H9 (cell line): ENCODE results near the gene NMT1. TPM values are rescaled to one million over a fixed set of nuclear protein-coding genes. Genes with fewer than 3 reads are reported as not detected.
A peak's percentile ranks its signal among the peaks of the same experiment; 100 is the strongest.

Source experiments
- DNase-seq: peaks from one replicate; pipeline ENCODE4 v3.0.0-alpha.2; 2017
- H2AFZ ChIP-seq: one replicate; pipeline ENCODE4 v1.6.1; 2013; ENCODE audit warnings: mild to moderate bottlenecking, low read length, control low read depth, moderate library complexity
- H2AK5ac ChIP-seq: 2 replicates; pipeline ENCODE4 v1.6.1; 2013; ENCODE audit warnings: low read length, control low read depth, mixed read lengths; ENCODE audit not compliant: insufficient read length
- H2BK120ac ChIP-seq: one replicate; pipeline ENCODE4 v1.6.1; 2013; ENCODE audit warnings: low read depth, mild to moderate bottlenecking, low read length, control low read depth, inconsistent platforms; ENCODE audit not compliant: poor library complexity, severe bottlenecking
- H2BK12ac ChIP-seq: 2 replicates; pipeline ENCODE4 v1.6.1; 2013; ENCODE audit warnings: low read length, control low read depth, mixed read lengths, low read depth; ENCODE audit not compliant: insufficient read length
- H2BK15ac ChIP-seq: 2 replicates; pipeline ENCODE4 v1.6.1; 2013; ENCODE audit warnings: low read depth, low read length, control low read depth
- H2BK20ac ChIP-seq: one replicate; pipeline ENCODE4 v1.6.1; 2013; ENCODE audit warnings: low read depth, mild to moderate bottlenecking, low read length, control low read depth, inconsistent platforms; ENCODE audit not compliant: poor library complexity, severe bottlenecking
- H2BK5ac ChIP-seq: 2 replicates; pipeline ENCODE4 v1.6.1; 2013; ENCODE audit warnings: low read length, control low read depth, mixed read lengths; ENCODE audit not compliant: insufficient read length
- H3K14ac ChIP-seq: 2 replicates; pipeline ENCODE4 v1.6.1; 2013; ENCODE audit warnings: low read length, control low read depth; ENCODE audit not compliant: insufficient read depth
- H3K18ac ChIP-seq: 2 replicates; pipeline ENCODE4 v1.6.1; 2013; ENCODE audit warnings: low read depth, mild to moderate bottlenecking, mixed read lengths, low read length, control low read depth; ENCODE audit not compliant: insufficient read length
- H3K23ac ChIP-seq: 2 replicates; pipeline ENCODE4 v1.6.1; 2013; ENCODE audit warnings: low read length, control low read depth, mixed read lengths, low read depth; ENCODE audit not compliant: insufficient read length
- H3K23me2 ChIP-seq: 2 replicates; pipeline ENCODE4 v1.6.1; 2013; ENCODE audit warnings: low read depth, mild to moderate bottlenecking, mixed read lengths, low read length, control low read depth; ENCODE audit not compliant: insufficient read length, poor library complexity, severe bottlenecking
- H3K27ac ChIP-seq: 2 replicates; pipeline ENCODE4 v1.5.1; 2013; ENCODE audit warnings: low read length, control low read depth, mixed read lengths, low read depth; ENCODE audit not compliant: insufficient read length
- H3K27me3 ChIP-seq: 2 replicates; pipeline ENCODE4 v1.6.1; 2013; ENCODE audit warnings: low read length, control low read depth, inconsistent platforms; ENCODE audit not compliant: insufficient read depth
- H3K4ac ChIP-seq: 2 replicates; pipeline ENCODE4 v1.6.1; 2013; ENCODE audit warnings: low read depth, mild to moderate bottlenecking, control low read depth, inconsistent platforms, low read length, moderate library complexity
- H3K4me1 ChIP-seq: 2 replicates; pipeline ENCODE4 v1.6.1; 2013; ENCODE audit warnings: low read length, control low read depth, inconsistent platforms; ENCODE audit not compliant: insufficient read depth
- H3K4me2 ChIP-seq: 2 replicates; pipeline ENCODE4 v1.6.1; 2013; ENCODE audit warnings: low read length, control low read depth, mixed read lengths; ENCODE audit not compliant: insufficient read length, insufficient read depth
- H3K56ac ChIP-seq: 2 replicates; pipeline ENCODE4 v1.6.1; 2013; ENCODE audit warnings: low read depth, mild to moderate bottlenecking, mixed read lengths, low read length, control low read depth; ENCODE audit not compliant: insufficient read length
- H3K79me1 ChIP-seq: 2 replicates; pipeline ENCODE4 v1.6.1; 2013; ENCODE audit warnings: low read depth, mild to moderate bottlenecking, moderate library complexity, low read length, control low read depth, inconsistent platforms; ENCODE audit not compliant: insufficient read depth, poor library complexity, severe bottlenecking
- H3K79me2 ChIP-seq: 2 replicates; pipeline ENCODE4 v1.6.1; 2013; ENCODE audit warnings: low read length, control low read depth, inconsistent platforms; ENCODE audit not compliant: insufficient read depth
- H3K9ac ChIP-seq: 2 replicates; pipeline ENCODE4 v1.6.1; 2013; ENCODE audit warnings: low read length, control low read depth, mixed read lengths; ENCODE audit not compliant: insufficient read length; ENCODE audit errors: extremely low read depth
- H3K9me3 ChIP-seq: one replicate; pipeline ENCODE4 v1.6.1; 2013; ENCODE audit warnings: low read depth, low read length, inconsistent platforms; ENCODE audit not compliant: control insufficient read depth
- H3T11ph ChIP-seq: one replicate; pipeline ENCODE4 v1.6.1; 2013; ENCODE audit warnings: mild to moderate bottlenecking, low read length, control low read depth, inconsistent platforms
- H4K20me1 ChIP-seq: one replicate; pipeline ENCODE4 v1.6.1; 2013; ENCODE audit not compliant: control insufficient read depth, insufficient read length, insufficient read depth
- H4K5ac ChIP-seq: 2 replicates; pipeline ENCODE4 v1.6.1; 2013; ENCODE audit warnings: low read depth, mild to moderate bottlenecking, mixed read lengths, low read length, control low read depth; ENCODE audit not compliant: insufficient read length
- H4K8ac ChIP-seq: replicated peaks from 2 replicates; pipeline ENCODE4 v1.6.1; 2013; ENCODE audit warnings: low read length, control low read depth, mixed read lengths, low read depth; ENCODE audit not compliant: insufficient read length
- H4K91ac ChIP-seq: 2 replicates; pipeline ENCODE4 v1.6.1; 2013; ENCODE audit warnings: low read depth, mild to moderate bottlenecking, moderate library complexity, mixed read lengths, low read length, control low read depth; ENCODE audit not compliant: insufficient read length
- H3K27ac Mint-ChIP-seq, 3 experiments: 2 replicates in 2 of 3; 3 replicates in 1 of 3; pipeline ENCODE4 v1.8.0; 2020 to 2021; ENCODE audit warnings: mixed read lengths in 3 of 3, mild to moderate bottlenecking in 1 of 3, moderate library complexity in 1 of 3
- H3K27me3 Mint-ChIP-seq: 2 replicates; pipeline ENCODE4 v1.8.0; 2021; ENCODE audit warnings: low read depth, mild to moderate bottlenecking, moderate library complexity, mixed read lengths
- H3K36me3 Mint-ChIP-seq, 3 experiments: 2 replicates in 2 of 3; 3 replicates in 1 of 3; pipeline ENCODE4 v1.8.0; 2020 to 2021; ENCODE audit warnings: low read depth in 3 of 3, mixed read lengths in 3 of 3; ENCODE audit not compliant: insufficient read depth in 1 of 3
- H3K4me1 Mint-ChIP-seq, 2 experiments: 2 replicates each; pipeline ENCODE4 v1.8.0; 2020; ENCODE audit warnings: mixed read lengths in 2 of 2
- H3K4me3 Mint-ChIP-seq, 2 experiments: 2 replicates in 1 of 2; 3 replicates in 1 of 2; pipeline ENCODE4 v1.8.0; 2020 to 2021; ENCODE audit warnings: mild to moderate bottlenecking in 2 of 2, mixed read lengths in 2 of 2, moderate library complexity in 1 of 2
- H3K9me3 Mint-ChIP-seq, 2 experiments: 2 replicates in 1 of 2; 3 replicates in 1 of 2; pipeline ENCODE4 v1.8.0; 2020; ENCODE audit warnings: mild to moderate bottlenecking in 2 of 2, mixed read lengths in 2 of 2, moderate library complexity in 1 of 2
- CTCF ChIP-seq: fragments of 200-600 bp; sonication (generic); conservative IDR thresholded peaks from 3 replicates; pipeline ENCODE4 v1.8.0; 2021; ENCODE audit warnings: antibody characterized with exemption, mild to moderate bottlenecking
- WGBS: extraction: QIAGEN DNeasy Blood & Tissue Kit; methylation state at CpG from one replicate; pipeline ENCODE4 v1.1.7; 2013; ENCODE audit warnings: missing lambda C conversion rate, low lambda C conversion rate, mixed read lengths; ENCODE audit not compliant: insufficient read length; ENCODE audit errors: extremely low coverage; 5-methylcytosine and 5-hydroxymethylcytosine counted together
- total RNA-seq: library from RNA; stranded (reverse); gene quantifications from 2 replicates; pipeline ENCODE4 v1.2.1, GENCODE V29; 2021

NMT1 gene
- total RNA-seq, 1 experiment from 2014 or later = 150 TPM

- Mint-ChIP-seq H3K9me3 (no peaks in the 10 kb centered on the region; a peak in 1 of 5 replicates), H3K27ac (peak overlapping the region in 1 of 3 experiments; percentile 30; a peak in 1 of 7 replicates), H3K4me3 (peak overlapping the region; percentile 98 to 99), H3K4me1 (peaks cover 35 to 43% of the 10 kb centered on the region in 2 experiments), H3K36me3 (peaks cover 1 to 5% (median 3%) of the 10 kb centered on the region in 3 experiments; a peak in 3 of 7 replicates), H3K27me3 (peaks cover 2% of the 10 kb centered on the region)
- H2AK5ac ChIP-seq = no peak overlapping the region
- peaks cover 22% of the 10 kb centered on the region for H3K23me2 ChIP-seq
- no peak overlapping the region for H2BK20ac ChIP-seq
- H2AFZ ChIP-seq = no peak overlapping the region
- H3K27ac ChIP-seq = no peak overlapping the region
- no peak overlapping the region for H3K23ac ChIP-seq
- H2BK15ac ChIP-seq = no peak overlapping the region
- peaks cover 2% of the 10 kb centered on the region; the same call in 1 of the 2 replicates for H3K4me1 ChIP-seq
- DNase-seq = no peak
- H3K9ac ChIP-seq = no peak overlapping the region
- TF ChIP-seq CTCF = no peak
- H3K27me3 ChIP-seq = no peaks in the 10 kb centered on the region
- no peak overlapping the region for H2BK120ac ChIP-seq
- no peak overlapping the region for H3T11ph ChIP-seq
- H3K18ac ChIP-seq = no peak overlapping the region
- no peaks in the 10 kb centered on the region; the same call in 1 of the 2 replicates for H3K79me2 ChIP-seq
- H3K4me2 ChIP-seq = no peak overlapping the region
- no peak overlapping the region for H4K8ac ChIP-seq
- no CpG with 5 or more reads among the region's 10 CpGs for WGBS
- no peak overlapping the region for H4K91ac ChIP-seq
- no peak overlapping the region for H2BK12ac ChIP-seq
- no peak overlapping the region for H3K14ac ChIP-seq
- no peaks in the 10 kb centered on the region for H4K20me1 ChIP-seq
- H4K5ac ChIP-seq = no peak overlapping the region
- no peak overlapping the region for H3K4ac ChIP-seq
- no peaks in the 10 kb centered on the region for H3K79me1 ChIP-seq
- no peaks in the 10 kb centered on the region for H3K9me3 ChIP-seq
- no peak overlapping the region for H3K56ac ChIP-seq
- no peak overlapping the region for H2BK5ac ChIP-seq
Measured at GRCh38 chr17:45146166-45146565, 85.0 kb downstream of the NMT1 start.
